RCC 7860 (cell line): Measurements from ENCODE around the gene ARID5B.

Experiments used
- DNase-seq: peaks from one replicate; pipeline ENCODE4 v3.0.0-alpha.2; 2015; ENCODE audit warnings: low spot score
- FAIRE-seq: peaks from 2 replicates; lab custom pipeline; 2012; peaks lifted over from hg19 to GRCh38; lab: Jason Lieb, UNC

ARID5B gene

GRCh38 chr10:62121187-62121530 lies 219.7 kb downstream of the ARID5B start:
- FAIRE-seq (no peak), DNase-seq (no peak)

DNA sequence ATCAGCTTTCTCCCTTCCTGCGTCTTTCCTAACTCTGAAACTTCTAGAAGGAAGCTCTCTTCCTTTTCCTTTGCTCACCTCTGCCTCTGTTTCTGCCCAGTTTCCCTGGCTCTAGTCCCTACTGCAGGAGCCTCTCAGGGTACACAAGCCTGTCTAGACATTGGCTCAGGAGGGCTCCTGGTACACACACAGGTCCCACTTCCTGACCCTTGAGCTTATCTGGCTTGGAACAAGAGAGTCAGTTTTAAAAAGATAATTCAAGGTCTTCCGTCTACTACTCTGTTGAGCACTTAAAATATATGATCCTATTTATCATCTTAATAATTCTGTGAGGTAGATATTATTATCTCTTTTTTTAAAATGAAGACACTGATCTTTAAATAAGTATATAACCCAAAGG lies 226.5 kb downstream of the ARID5B start:
- DNase-seq (no peak), FAIRE-seq (no peak)

- FAIRE-seq (no peak), DNase-seq (no peak)
Observed at GRCh38 chr10:62130948-62131347, 229.4 kb downstream of the ARID5B start.

DNA sequence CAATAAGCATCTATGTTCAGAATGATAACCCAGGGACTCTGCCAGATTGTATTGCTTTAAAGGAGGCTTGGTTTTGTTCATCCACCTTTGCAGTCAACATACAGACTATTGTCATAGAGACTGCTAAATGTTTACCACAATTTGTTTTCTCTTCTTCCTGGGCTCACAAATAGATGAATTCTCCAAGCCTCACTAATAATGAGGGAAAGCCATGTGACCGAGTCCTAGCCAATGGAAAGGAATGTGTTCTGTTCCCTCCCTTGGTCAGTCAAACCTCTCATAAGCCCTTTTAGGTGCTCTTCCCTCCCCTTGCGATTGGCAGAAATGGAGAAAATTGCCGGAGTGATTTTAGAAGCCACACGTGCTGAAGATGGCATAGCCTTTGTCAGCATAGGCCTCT lies 230.2 kb downstream of the ARID5B start:
- FAIRE-seq (no peak), DNase-seq (no peak)

DNA sequence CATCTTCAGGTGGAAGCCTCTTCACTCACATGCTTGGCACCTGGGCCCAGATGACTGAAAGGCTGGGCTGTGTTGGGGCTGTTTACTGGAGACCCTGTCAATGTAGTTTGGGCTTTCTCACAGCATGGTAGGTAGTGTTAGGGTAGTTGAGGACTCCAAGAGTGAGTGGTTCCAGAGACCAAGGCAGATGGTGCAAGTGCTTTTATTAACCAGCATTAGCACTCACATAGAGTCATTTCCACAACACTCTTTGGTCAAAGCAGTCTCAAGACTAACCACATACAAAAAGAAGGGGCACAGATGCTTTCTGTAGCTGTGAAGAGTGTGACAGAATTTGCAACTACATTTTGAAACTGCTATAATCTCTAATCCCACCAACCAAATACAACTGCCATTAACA lies 232.1 kb downstream of the ARID5B start:
- FAIRE-seq (no peak), DNase-seq (no peak)

DNA sequence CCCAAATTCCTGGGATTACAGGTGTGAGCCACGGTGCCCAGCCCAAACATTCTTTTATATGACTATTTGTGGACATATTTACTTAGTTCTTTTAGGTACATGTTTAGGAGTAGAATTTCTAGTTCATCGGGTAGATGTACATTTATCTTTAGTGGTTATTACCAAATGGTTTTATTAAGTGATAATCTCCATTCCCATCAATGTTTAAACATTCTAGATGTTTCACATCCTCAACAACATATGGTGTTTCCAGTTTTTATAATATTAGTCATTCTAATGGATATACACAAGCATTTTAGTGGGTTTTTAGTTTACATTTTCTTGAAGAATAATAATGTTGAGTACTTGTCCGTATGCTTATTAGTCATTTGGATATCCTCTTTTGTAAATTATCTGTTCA lies 235.4 kb downstream of the ARID5B start:
- no peak for FAIRE-seq

More for the DNA sequence above, 235.4 kb downstream of the ARID5B start:
- DNase-seq, result no peak
